ENCODE measurements around the gene RAB31.

Gene RAB31

GRCh38 chr18:9753846-9754245 is 45.7 kb downstream of the RAB31 start:
- no peak overlapping the region for H3K4me3 ChIP-seq (ENCODE audit: low read depth, low read length)
- TF ChIP-seq CTCF (IDR thresholded peaks at IDR 0.05; ENCODE audit: low read depth, low read length), result no peak

GRCh38 chr18:9755110-9755509 is 47.0 kb downstream of the RAB31 start:
- TF ChIP-seq CTCF (IDR thresholded peaks at IDR 0.05; ENCODE audit: low read depth, low read length), result no peak
- no peak overlapping the region for H3K4me3 ChIP-seq (ENCODE audit: low read depth, low read length)

GRCh38 chr18:9755615-9756014 is 47.5 kb downstream of the RAB31 start:
- no peak for TF ChIP-seq CTCF (IDR thresholded peaks at IDR 0.05; ENCODE audit: low read depth, low read length)
- no peak overlapping the region for H3K4me3 ChIP-seq (ENCODE audit: low read depth, low read length)

- H3K4me3 ChIP-seq (ENCODE audit: low read depth, low read length), result no peak overlapping the region
- TF ChIP-seq CTCF (IDR thresholded peaks at IDR 0.05; ENCODE audit: low read depth, low read length), result no peak
These were observed 48.3 kb downstream of the RAB31 start for GRCh38 chr18:9756271-9756932.

GRCh38 chr18:9756933-9757470 is 48.9 kb downstream of the RAB31 start:
- no peak for TF ChIP-seq CTCF (IDR thresholded peaks at IDR 0.05; ENCODE audit: low read depth, low read length)
- H3K4me3 ChIP-seq (ENCODE audit: low read depth, low read length), result no peak overlapping the region

- TF ChIP-seq CTCF (IDR thresholded peaks at IDR 0.05; ENCODE audit: low read depth, low read length), result no peak
- no peak overlapping the region for H3K4me3 ChIP-seq (ENCODE audit: low read depth, low read length)
These were observed 49.9 kb downstream of the RAB31 start for GRCh38 chr18:9757827-9758621.

GRCh38 chr18:9758624-9759075 is 50.5 kb downstream of the RAB31 start:
- no peak overlapping the region for H3K4me3 ChIP-seq (ENCODE audit: low read depth, low read length)
- TF ChIP-seq CTCF (IDR thresholded peaks at IDR 0.05; ENCODE audit: low read depth, low read length), result no peak

Measured in WI38 (cell line).